K562 (cell line): Measurements from ENCODE around the gene ROR2. TPM values are rescaled to one million over a fixed set of nuclear protein-coding genes. Genes with fewer than 3 reads are reported as not detected.

ENCODE experiments used
- ATAC-seq: fragments of 200-7000 bp; cut with Tn5 transposase; 3 replicates; pipeline ENCODE4 v1.9.1; 2020; ENCODE audit warnings: moderate library complexity
- BruUV-seq: library from RNA; stranded (reverse); fragments of 400-500 nt; replicated peaks from 2 replicates; lab custom pipeline; 2021; lab: Mats Ljungman, UMichigan
- CTCF ChIA-PET: fragments of 300-600 bp; formaldehyde crosslinking; extraction: SDS; loops from one replicate; lab custom pipeline; 2021; ENCODE audit warnings: low intra/inter-chr PET ratio; lab: Yijun Ruan, JAX
- POLR2A ChIA-PET: fragments of 300-600, 350-650 bp; sonication (Branson Sonifier 250); formaldehyde crosslinking; extraction: SDS; loops from one replicate; lab custom pipeline; 2021; ENCODE audit warnings: antibody characterized with exemption, inconsistent platforms; lab: Yijun Ruan, JAX
- DNase-seq, 4 experiments: peaks; one replicate each; pipeline versions ENCODE4 v3.0.0 to v3.0.0-alpha.2; 2011 to 2018; ENCODE audit warnings: low spot score in 3 of 4, mixed read lengths in 3 of 4; ENCODE audit errors: extremely low read depth in 1 of 4
- FAIRE-seq: peaks from 2 replicates; lab custom pipeline; 2011; peaks lifted over from hg19 to GRCh38; lab: Jason Lieb, UNC
- H2AFZ ChIP-seq: 2 replicates; pipeline ENCODE4 v1.6.0; 2011; ENCODE audit warnings: low read depth, low read length, control low read depth, inconsistent platforms
- H3K27ac ChIP-seq: fragments of 200-600 bp; 3 replicates; pipeline ENCODE4 v1.8.0; 2011; ENCODE audit warnings: low read depth, mild to moderate bottlenecking, control low read depth, inconsistent platforms, low read length, moderate library complexity, mixed read lengths; ENCODE audit errors: extremely low read depth
- H3K27me3 ChIP-seq, 2 experiments: fragments of 300-600 bp in 1 of 2; 2 replicates in 1 of 2; 3 replicates in 1 of 2; pipeline versions ENCODE4 v1.6.0 to v1.8.0; 2011; ENCODE audit warnings: inconsistent platforms in 2 of 2, low read length in 2 of 2, mild to moderate bottlenecking in 1 of 2, mixed read lengths in 1 of 2, moderate library complexity in 1 of 2; ENCODE audit not compliant: control insufficient read depth in 2 of 2, insufficient read depth in 2 of 2
- H3K36me3 ChIP-seq: fragments of 300-600 bp; 3 replicates; pipeline ENCODE4 v1.8.0; 2011; ENCODE audit warnings: mild to moderate bottlenecking, low read length, inconsistent platforms; ENCODE audit not compliant: control insufficient read depth, insufficient read depth
- H3K4me1 ChIP-seq, 2 experiments: fragments of 200-600 bp in 1 of 2; replicated peaks in 1 of 2; 2 replicates in 1 of 2; 3 replicates in 1 of 2; pipeline versions ENCODE4 v1.5.1 to v1.8.0; 2011; ENCODE audit warnings: inconsistent platforms in 2 of 2, low read length in 2 of 2, mild to moderate bottlenecking in 1 of 2, mixed read lengths in 1 of 2, moderate library complexity in 1 of 2; ENCODE audit not compliant: control insufficient read depth in 2 of 2, insufficient read depth in 2 of 2
- H3K4me2 ChIP-seq: 2 replicates; pipeline ENCODE4 v1.6.1; 2011; ENCODE audit warnings: low read length, control low read depth, inconsistent platforms, mixed read lengths; ENCODE audit not compliant: insufficient read depth
- H3K4me3 ChIP-seq: fragments of 200-600 bp; sonication (generic), shearing (Covaris generic); 2 replicates; pipeline ENCODE4 v1.5.1; 2016; ENCODE audit warnings: control low read depth, inconsistent platforms
- H3K79me2 ChIP-seq: fragments of 200-600 bp; 3 replicates; pipeline ENCODE4 v1.8.0; 2011; ENCODE audit warnings: low read length, inconsistent platforms; ENCODE audit not compliant: control insufficient read depth, insufficient read depth
- H3K9ac ChIP-seq, 2 experiments: 2 replicates each; pipeline versions ENCODE4 v1.6.0 to v1.6.1; 2011; ENCODE audit warnings: low read depth in 2 of 2, low read length in 2 of 2, control low read depth in 1 of 2, inconsistent platforms in 1 of 2, mild to moderate bottlenecking in 1 of 2, mixed read lengths in 1 of 2; ENCODE audit not compliant: insufficient read depth in 1 of 2
- H3K9me1 ChIP-seq: one replicate; pipeline ENCODE4 v1.6.0; 2011; ENCODE audit warnings: inconsistent platforms, mild to moderate bottlenecking, low read length, moderate library complexity; ENCODE audit not compliant: control insufficient read depth, insufficient read depth
- H3K9me3 ChIP-seq: replicated peaks from 2 replicates; pipeline ENCODE4 v1.5.1; 2011; ENCODE audit warnings: low read depth, low read length, inconsistent platforms; ENCODE audit not compliant: control insufficient read depth, insufficient read depth
- H4K20me1 ChIP-seq: replicated peaks from 2 replicates; pipeline ENCODE4 v1.6.1; 2011; ENCODE audit warnings: low read length, inconsistent platforms, mixed read lengths; ENCODE audit not compliant: control insufficient read depth, insufficient read depth
- BRCA1 ChIP-seq, 2 experiments: fragments of 450-650 bp in 1 of 2; sonication (generic) in 1 of 2; formaldehyde crosslinking in 1 of 2; IDR thresholded peaks; 2 replicates each; pipeline versions ENCODE4 v1.5.0 to v1.6.1; 2017 to 2020; ENCODE audit warnings: mild to moderate bottlenecking in 1 of 2, missing genetic modification reagents in 1 of 2
- GABPB2 ChIP-seq: fragments of 250-450 bp; sonication (Bioruptor Pico); conservative IDR thresholded peaks from 2 replicates; pipeline ENCODE4 v1.5.1; 2021; ENCODE audit warnings: mild to moderate bottlenecking
- STAT5B ChIP-seq: fragments of 250-450 bp; sonication (Bioruptor Pico); IDR thresholded peaks from 2 replicates; pipeline ENCODE4 v1.8.0; 2021; ENCODE audit warnings: mild to moderate bottlenecking, inconsistent platforms
- ZBED1 ChIP-seq: IDR thresholded peaks from 2 replicates; pipeline ENCODE4 v1.6.1; 2014
- ZBTB11 ChIP-seq, 3 experiments: fragments of 200-800 bp in 1 of 3; fragments of 250-450 bp in 1 of 3; fragments of 450-650 bp in 1 of 3; sonication (Bioruptor Pico) in 1 of 3; sonication (Bioruptor generic) in 1 of 3; formaldehyde crosslinking in 1 of 3; IDR thresholded peaks; 2 replicates each; pipeline versions ENCODE4 v1.6.1 to v1.8.0; 2016 to 2022; ENCODE audit warnings: mild to moderate bottlenecking in 2 of 3, missing genetic modification characterization in 2 of 3, missing compliant biosample characterization in 1 of 3, moderate library complexity in 1 of 3
- ZC3H11A ChIP-seq: IDR thresholded peaks from 2 replicates; pipeline ENCODE4 v1.6.1; 2012; ENCODE audit warnings: low read depth, low read length, improper control_type of control experiment
- ZFP30 ChIP-seq: fragments of 250-450 bp; sonication (Bioruptor Pico); IDR thresholded peaks from 2 replicates; pipeline ENCODE4 v1.8.0; 2022; ENCODE audit warnings: moderate library complexity, mild to moderate bottlenecking, inconsistent platforms, borderline replicate concordance
- ZMIZ1 ChIP-seq, 2 experiments: fragments of 150-350 bp in 1 of 2; IDR thresholded peaks; 2 replicates each; pipeline ENCODE4 v1.6.1; 2012 to 2016; ENCODE audit warnings: low read depth in 2 of 2, low read length in 2 of 2, mild to moderate bottlenecking in 1 of 2, moderate library complexity in 1 of 2
- ZNF143 ChIP-seq: sonication (generic); formaldehyde crosslinking; IDR thresholded peaks from 2 replicates; pipeline ENCODE4 v1.9.0; 2022; ENCODE audit warnings: mild to moderate bottlenecking, missing genetic modification reagents
- ZNF280B ChIP-seq: fragments of 250-450 bp; sonication (Bioruptor Pico); IDR thresholded peaks from 2 replicates; pipeline ENCODE4 v1.5.1; 2021; ENCODE audit warnings: mild to moderate bottlenecking
- ZNF311 ChIP-seq: fragments of 250-450 bp; sonication (Bioruptor Pico); IDR thresholded peaks from 2 replicates; pipeline ENCODE4 v1.4.0; 2020; ENCODE audit warnings: mild to moderate bottlenecking, moderate library complexity
- ZNF740 ChIP-seq, 3 experiments: fragments of 200-800 bp in 1 of 3; sonication (Bioruptor generic) in 1 of 3; sonication (generic) in 1 of 3; formaldehyde crosslinking in 1 of 3; IDR thresholded peaks; 2 replicates each; pipeline versions ENCODE4 v1.6.1 to v1.8.0; 2016 to 2022; ENCODE audit warnings: mild to moderate bottlenecking in 2 of 3, missing compliant biosample characterization in 2 of 3, missing genetic modification characterization in 2 of 3, missing genetic modification reagents in 1 of 3
- WGBS: fragments of 100-300 bp; shearing (Covaris generic); methylation state at CpG from one replicate; pipeline ENCODE4 v1.1.6; 2016; ENCODE audit warnings: low coverage, mixed read lengths; ENCODE audit not compliant: insufficient coverage; ENCODE audit errors: missing lambda C conversion rate; 5-methylcytosine and 5-hydroxymethylcytosine counted together
- in situ Hi-C: fragments of 300-500 bp; cut with MboI; formaldehyde crosslinking; loops from 4 replicates; pipeline ENCODE4 v1.15.0; 2018; ENCODE audit warnings: inconsistent platforms, mixed read lengths
- intact Hi-C: fragments of 100-400 bp; cut with micrococcal nuclease; formaldehyde crosslinking; loops from 2 replicates; pipeline ENCODE4 v1.14.2; 2022
- polyA plus RNA-seq, 8 experiments: library from polyadenylated mRNA; depleted of rRNA in 4 of 8; stranded (reverse) in 5 of 8; unstranded in 3 of 8; fragments of >200 nt; fragmentation: Nextera tagmentation in 2 of 8; fragmentation: Illumina TruSeq in 1 of 8; extraction: Ambion mirVana in 2 of 8; extraction: Trizol in 1 of 8; gene quantifications; 2 replicates each; pipeline versions ENCODE4 v1.2.1 to v1.2.3, GENCODE V29; 2011 to 2014; ENCODE audit warnings: inconsistent platforms in 1 of 8, missing spikeins in 1 of 8
- total RNA-seq, 7 experiments: library from RNA; depleted of rRNA in 6 of 7; stranded (reverse); fragments of >200 nt in 6 of 7; fragmentation: Illumina TruSeq in 2 of 7; extraction: Trizol in 2 of 7; gene quantifications; 2 replicates each; pipeline versions ENCODE4 v1.2.1 to v1.2.3, GENCODE V29; 2011 to 2021; ENCODE audit warnings: low replicate concordance in 1 of 7

The ROR2 gene
- total and polyA plus RNA-seq, 9 of the 15 experiments (the other 6 are each of a cell fraction or from before 2014, with no cell fraction given): 5.6 to 33.8 (median 15.3) TPM

GRCh38 chr9:91555132-91555531, 394.9 kb downstream of the ROR2 start:
- Histone ChIP-seq H3K27me3 (no peaks in the 10 kb centered on the region; a peak in 1 of 5 replicates), H4K20me1 (no peaks in the 10 kb centered on the region), H3K4me2 (no peak overlapping the region), H3K27ac (no peak overlapping the region), H3K79me2 (no peaks in the 10 kb centered on the region), H3K4me1 (no peaks in the 10 kb centered on the region), H2AFZ (no peak overlapping the region), H3K9me3 (no peaks in the 10 kb centered on the region), H3K36me3 (no peaks in the 10 kb centered on the region), H3K9me1 (no peaks in the 10 kb centered on the region), H3K4me3 (no peak overlapping the region), H3K9ac (no peak overlapping the region)
- intact Hi-C loops: no loop called here
- DNase-seq (no peak), ATAC-seq (no peak), FAIRE-seq (no peak)
- ChIA-PET POLR2A (interaction anchor here (0.9 kb wide), 1 partner anchor 105 kb away, joined by 4 read pairs; no protein-coding TSS in a partner anchor), CTCF (no interaction called here)
- 0% methylated on average over 2 of the region's 2 CpGs for WGBS
- no TSS peak for BruUV-seq
- in situ Hi-C loops: no loop called here
- TF ChIP-seq ZNF143 (CRISPR knock-in tag) (no peak), ZNF311 (no peak), GABPB2 (CRISPR knock-in tag) (no peak), ZC3H11A (no peak), ZFP30 (CRISPR knock-in tag) (no peak), STAT5B (CRISPR knock-in tag) (no peak), BRCA1 (IDR thresholded peaks at IDR 0.05) (no peak), BRCA1 (CRISPR knock-in tag; IDR thresholded peaks at IDR 0.05) (no peak), ZMIZ1 (IDR thresholded peaks at IDR 0.05; ENCODE audit: low read depth in 2 of 2, low read length in 2 of 2) (no peak), ZNF280B (CRISPR knock-in tag) (no peak), ZBTB11 (CRISPR knock-in tag; IDR thresholded peaks at IDR 0.05) (no peak), ZNF740 (CRISPR knock-in tag; IDR thresholded peaks at IDR 0.05) (no peak), ZNF740 (tag; IDR thresholded peaks at IDR 0.05) (no peak), ZBED1 (no peak)
